Neuronal stem cell (in vitro differentiated cells): ENCODE measurements around the gene SGSM2.

Experiments used
- DNase-seq: peaks from one replicate; pipeline ENCODE4 v3.0.0-alpha.2; 2013; ENCODE audit warnings: low spot score
- H2AFZ ChIP-seq: one replicate; pipeline ENCODE4 v1.6.1; 2013; ENCODE audit warnings: mild to moderate bottlenecking, low read length, inconsistent platforms
- H2AK5ac ChIP-seq: 2 replicates; pipeline ENCODE4 v1.6.1; 2013; ENCODE audit warnings: low read depth, mild to moderate bottlenecking, inconsistent platforms, low read length, moderate library complexity, mixed read lengths
- H2BK120ac ChIP-seq: 2 replicates; pipeline ENCODE4 v1.6.1; 2013; ENCODE audit warnings: low read depth, mild to moderate bottlenecking, inconsistent platforms, low read length, moderate library complexity, mixed read lengths
- H2BK12ac ChIP-seq: one replicate; pipeline ENCODE4 v1.6.1; 2013; ENCODE audit warnings: low read length, inconsistent platforms
- H2BK15ac ChIP-seq: 2 replicates; pipeline ENCODE4 v1.6.1; 2013; ENCODE audit warnings: mild to moderate bottlenecking, low read length, inconsistent platforms, mixed read lengths
- H2BK5ac ChIP-seq: one replicate; pipeline ENCODE4 v1.6.1; 2013; ENCODE audit warnings: inconsistent platforms, mild to moderate bottlenecking, low read length, moderate library complexity
- H3K14ac ChIP-seq: one replicate; pipeline ENCODE4 v1.6.1; 2013; ENCODE audit warnings: low read length, inconsistent platforms
- H3K18ac ChIP-seq: 2 replicates; pipeline ENCODE4 v1.6.1; 2013; ENCODE audit warnings: low read length, inconsistent platforms
- H3K23ac ChIP-seq: 2 replicates; pipeline ENCODE4 v1.6.1; 2013; ENCODE audit warnings: low read depth, mild to moderate bottlenecking, mixed read lengths, low read length, inconsistent platforms; ENCODE audit not compliant: poor library complexity
- H3K27ac ChIP-seq: replicated peaks from 3 replicates; pipeline ENCODE4 v1.5.1; 2013; ENCODE audit warnings: low read length, inconsistent platforms
- H3K27me3 ChIP-seq, 3 experiments: 2 replicates each; pipeline ENCODE4 v1.6.1; 2013; ENCODE audit warnings: low read length in 3 of 3, mild to moderate bottlenecking in 2 of 3, inconsistent platforms in 1 of 3, low read depth in 1 of 3, mixed read lengths in 1 of 3, moderate library complexity in 1 of 3; ENCODE audit not compliant: control insufficient read depth in 3 of 3, insufficient read depth in 3 of 3
- H3K36me3 ChIP-seq, 2 donors: replicated peaks in 1 of 2; 2 replicates each; pipeline ENCODE4 v1.6.1; 2013; ENCODE audit warnings: low read length in 2 of 2; ENCODE audit not compliant: control insufficient read depth in 2 of 2, insufficient read depth in 2 of 2
- H3K4ac ChIP-seq: 2 replicates; pipeline ENCODE4 v1.6.1; 2013; ENCODE audit warnings: inconsistent platforms, mild to moderate bottlenecking, low read length, moderate library complexity
- H3K4me1 ChIP-seq, 2 donors: 1 replicate in 1 of 2; 2 replicates in 1 of 2; pipeline ENCODE4 v1.6.1; 2013; ENCODE audit warnings: low read length in 2 of 2, low read depth in 1 of 2; ENCODE audit not compliant: control insufficient read depth in 2 of 2, insufficient read depth in 1 of 2
- H3K4me2 ChIP-seq: one replicate; pipeline ENCODE4 v1.6.1; 2013; ENCODE audit warnings: mild to moderate bottlenecking, low read length, inconsistent platforms; ENCODE audit not compliant: insufficient read depth, poor library complexity, severe bottlenecking
- H3K4me3 ChIP-seq, 2 donors: 2 replicates each; pipeline ENCODE4 v1.5.1; 2013; ENCODE audit warnings: low read length in 2 of 2, mild to moderate bottlenecking in 2 of 2, inconsistent platforms in 1 of 2, moderate library complexity in 1 of 2
- H3K79me1 ChIP-seq: one replicate; pipeline ENCODE4 v1.6.1; 2013; ENCODE audit warnings: low read depth, mild to moderate bottlenecking, inconsistent platforms, low read length, moderate library complexity
- H3K9ac ChIP-seq: one replicate; pipeline ENCODE4 v1.6.1; 2013; ENCODE audit warnings: mild to moderate bottlenecking, low read depth, low read length, inconsistent platforms; ENCODE audit not compliant: poor library complexity
- H3K9me3 ChIP-seq, 2 donors: replicated peaks in 1 of 2; 2 replicates each; pipeline versions ENCODE3 to v1.6.1; 2013; ENCODE audit warnings: low read length in 2 of 2, mild to moderate bottlenecking in 2 of 2, inconsistent platforms in 1 of 2, low read depth in 1 of 2, mixed read lengths in 1 of 2, moderate library complexity in 1 of 2; ENCODE audit not compliant: control insufficient read depth in 2 of 2, insufficient read depth in 1 of 2
- H4K8ac ChIP-seq: one replicate; pipeline ENCODE4 v1.6.1; 2013; ENCODE audit warnings: low read depth, mild to moderate bottlenecking, inconsistent platforms, low read length, moderate library complexity
- H4K91ac ChIP-seq: one replicate; pipeline ENCODE4 v1.6.1; 2013; ENCODE audit warnings: low read length, low read depth, mild to moderate bottlenecking, inconsistent platforms; ENCODE audit not compliant: poor library complexity
- WGBS, 2 donors: extraction: QIAGEN DNeasy Blood & Tissue Kit; methylation state at CpG; one replicate each; pipeline ENCODE4 v1.1.7; 2013; ENCODE audit warnings: missing lambda C conversion rate in 2 of 2, mixed read lengths in 1 of 2; ENCODE audit not compliant: insufficient read length in 2 of 2, insufficient replicate concordance in 1 of 2; ENCODE audit errors: extremely low coverage in 2 of 2; 5-methylcytosine and 5-hydroxymethylcytosine counted together

Gene SGSM2

DNA sequence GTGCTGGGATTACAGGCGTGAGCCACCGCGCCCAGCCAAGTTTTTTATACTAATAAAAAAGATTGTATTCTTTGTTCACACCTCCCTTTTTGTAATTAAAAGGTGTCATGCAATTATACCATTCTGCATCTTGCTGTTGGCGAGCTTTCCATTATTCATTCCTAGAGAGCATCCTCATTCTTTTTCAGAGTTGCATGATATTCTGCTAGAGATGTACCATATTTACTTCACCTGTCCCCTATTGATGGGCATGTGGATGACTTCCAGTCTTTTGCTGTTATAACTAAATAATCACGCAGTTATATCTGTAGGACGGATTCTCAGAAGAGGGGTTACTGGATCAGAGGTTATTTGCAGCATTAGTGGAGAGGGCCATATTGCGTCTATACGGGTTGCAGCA is 17.0 kb downstream of the SGSM2 start:
- Histone ChIP-seq H2BK120ac (no peak overlapping the region), H3K36me3 (peaks cover 2 to 21% of the 10 kb centered on the region in 2 donors), H2AFZ (no peak overlapping the region), H3K27ac (no peak overlapping the region), H2AK5ac (no peak overlapping the region), H3K27me3 (no peaks in the 10 kb centered on the region), H3K23ac (no peak overlapping the region), H3K9me3 (no peaks in the 10 kb centered on the region), H3K4ac (no peak overlapping the region), H3K14ac (no peak overlapping the region), H2BK12ac (no peak overlapping the region), H3K4me1 (peaks cover 7 to 14% of the 10 kb centered on the region in 2 donors), H3K18ac (no peak overlapping the region), H4K8ac (no peak overlapping the region), H3K4me2 (no peak overlapping the region), H3K4me3 (no peak overlapping the region), H4K91ac (no peak overlapping the region), H3K9ac (no peak overlapping the region), H2BK5ac (no peak overlapping the region), H2BK15ac (no peak overlapping the region), H3K79me1 (peaks cover 5% of the 10 kb centered on the region)
- DNase-seq: no peak
- WGBS, 2 donors: no CpG with 5 or more reads among the region's 8 CpGs

DNA sequence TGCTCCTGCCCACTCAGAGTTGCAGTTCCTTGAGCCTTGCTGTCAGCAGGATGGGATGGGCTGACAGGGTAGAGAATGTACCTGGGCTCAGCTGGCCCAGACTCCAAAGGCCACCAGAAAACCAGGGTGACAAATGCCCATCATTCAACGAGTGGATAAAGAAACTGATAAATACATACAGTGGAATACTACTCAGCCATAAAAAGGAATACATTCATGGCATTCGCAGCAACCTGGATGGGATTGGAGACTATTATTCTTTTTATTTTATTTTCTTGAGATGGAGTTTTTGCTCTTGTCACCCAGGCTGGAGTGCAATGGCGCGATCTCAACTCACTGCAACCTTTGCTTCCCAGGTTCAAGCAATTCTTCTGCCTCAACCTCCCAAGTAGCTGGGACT is 19.9 kb downstream of the SGSM2 start:
- Histone ChIP-seq H2BK120ac (no peak overlapping the region), H4K8ac (no peak overlapping the region), H4K91ac (no peak overlapping the region), H2BK5ac (no peak overlapping the region), H3K4me3 (no peak overlapping the region), H3K79me1 (peaks cover 2% of the 10 kb centered on the region), H3K18ac (no peak overlapping the region), H3K14ac (no peak overlapping the region), H2BK15ac (no peak overlapping the region), H3K27me3 (no peaks in the 10 kb centered on the region), H2BK12ac (no peak overlapping the region), H3K4me2 (no peak overlapping the region), H2AK5ac (no peak overlapping the region), H3K9ac (no peak overlapping the region), H3K9me3 (no peaks in the 10 kb centered on the region), H3K4ac (no peak overlapping the region), H3K27ac (no peak overlapping the region), H3K4me1 (peaks cover under 1 to 3% of the 10 kb centered on the region in 2 donors), H3K36me3 (peaks cover 7 to 26% of the 10 kb centered on the region in 2 donors), H2AFZ (no peak overlapping the region), H3K23ac (no peak overlapping the region)
- WGBS, 2 donors: no CpG with 5 or more reads among the region's 4 CpGs
- DNase-seq: no peak

DNA sequence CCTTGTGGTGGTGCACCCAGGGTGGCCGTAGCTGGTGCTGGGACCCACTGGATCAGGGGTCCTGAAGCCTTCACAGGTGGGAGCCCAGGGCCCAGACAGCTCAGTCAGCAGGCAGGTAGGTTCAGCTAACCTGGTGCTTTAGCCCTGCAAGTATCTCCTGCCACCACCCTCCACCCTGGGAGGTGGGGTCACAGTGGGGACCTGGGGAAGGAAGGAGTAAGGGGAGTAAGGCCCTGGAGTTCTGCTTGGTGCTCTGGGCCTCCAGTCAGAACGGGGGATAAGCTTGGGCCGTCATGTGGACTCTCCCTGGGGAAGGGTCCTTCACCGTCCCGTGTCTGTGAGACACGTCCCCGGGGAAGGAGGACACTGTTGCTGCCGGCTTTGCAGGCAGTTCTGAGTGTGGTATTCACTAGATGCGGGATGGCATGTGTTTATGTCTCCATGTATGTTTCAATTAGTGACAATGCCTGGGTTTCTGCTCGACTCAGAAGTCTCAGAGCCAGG is 20.7 kb downstream of the SGSM2 start:
- Histone ChIP-seq H2BK5ac (no peak overlapping the region), H4K91ac (no peak overlapping the region), H3K27me3 (no peaks in the 10 kb centered on the region), H3K14ac (no peak overlapping the region), H3K4me3 (peak overlapping the region in 1 of 2 donors; percentile 0), H4K8ac (no peak overlapping the region), H2BK12ac (no peak overlapping the region), H3K4me2 (no peak overlapping the region), H3K79me1 (peaks cover 2% of the 10 kb centered on the region), H2BK15ac (no peak overlapping the region), H2AK5ac (no peak overlapping the region), H3K23ac (no peak overlapping the region), H3K4me1 (no peaks in the 10 kb centered on the region), H2BK120ac (no peak overlapping the region), H2AFZ (no peak overlapping the region), H3K18ac (no peak overlapping the region), H3K36me3 (peaks cover 12 to 30% of the 10 kb centered on the region in 2 donors), H3K4ac (no peak overlapping the region), H3K9ac (no peak overlapping the region), H3K9me3 (peaks cover 0 to 4% of the 10 kb centered on the region in 2 donors), H3K27ac (no peak overlapping the region)
- no CpG with 5 or more reads among the region's 10 CpGs for WGBS, 2 donors
- no peak for DNase-seq

DNA sequence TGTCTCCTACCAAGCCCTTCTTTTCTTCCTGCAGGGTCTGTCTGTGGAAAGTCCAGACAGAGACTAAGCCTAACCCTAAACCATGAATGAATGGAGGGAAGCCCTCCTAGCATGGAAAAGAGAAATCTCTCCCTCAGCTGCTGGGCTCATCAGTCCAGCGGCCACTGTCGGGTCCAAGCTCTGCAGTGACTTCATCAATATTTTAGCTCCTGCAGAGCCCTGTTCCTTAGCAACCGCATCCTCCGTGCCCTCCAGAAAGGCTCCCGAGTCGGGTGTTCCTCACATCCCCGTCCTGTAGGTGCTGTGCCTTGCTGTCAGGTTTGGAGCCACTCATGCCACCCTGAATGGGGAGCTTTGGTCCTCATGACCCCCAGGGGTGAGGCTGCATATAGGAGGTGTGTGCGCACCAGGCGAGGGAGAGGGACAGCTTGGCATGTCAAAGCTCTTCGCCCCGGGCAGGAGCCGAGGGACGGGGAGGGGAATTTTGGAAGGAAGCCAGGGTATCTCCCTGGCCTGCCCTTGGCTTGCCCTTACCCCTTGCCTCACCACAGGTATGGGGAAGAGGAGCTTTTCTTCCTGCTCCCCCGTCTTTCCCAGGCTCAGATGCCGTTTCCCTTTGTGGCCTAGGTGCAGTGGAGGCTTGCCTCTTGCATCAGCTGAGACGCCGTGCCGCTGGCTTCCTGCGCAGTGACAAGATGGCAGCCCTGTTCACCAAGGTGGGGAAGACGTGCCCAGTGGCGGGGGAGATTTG is 23.9 kb downstream of the SGSM2 start:
- Histone ChIP-seq H3K36me3 (peaks cover 36 to 56% of the 10 kb centered on the region in 2 donors), H3K14ac (no peak overlapping the region), H3K9me3 (peaks cover 0 to 4% of the 10 kb centered on the region in 2 donors), H3K27ac (no peak overlapping the region), H3K4me3 (peak overlapping the region in 1 of 2 donors; percentile 23), H3K79me1 (peaks cover 4% of the 10 kb centered on the region), H3K4ac (no peak overlapping the region), H3K23ac (no peak overlapping the region), H2BK15ac (no peak overlapping the region), H2BK120ac (no peak overlapping the region), H2BK12ac (no peak overlapping the region), H2AFZ (no peak overlapping the region), H4K91ac (no peak overlapping the region), H2AK5ac (no peak overlapping the region), H3K4me1 (no peaks in the 10 kb centered on the region), H2BK5ac (peak overlapping the region; percentile 30), H3K27me3 (no peaks in the 10 kb centered on the region), H4K8ac (peak overlapping the region; percentile 6), H3K9ac (no peak overlapping the region), H3K4me2 (no peak overlapping the region), H3K18ac (no peak overlapping the region)
- no CpG with 5 or more reads among the region's 21 CpGs for WGBS, 2 donors
- DNase-seq: no peak
